DMS153 (cell line): ENCODE measurements around the gene PBX1.

Source experiments
- DNase-seq: peaks from one replicate; lab custom pipeline; 2025; lab: John Stamatoyannopoulos, UW

The PBX1 gene

DNA sequence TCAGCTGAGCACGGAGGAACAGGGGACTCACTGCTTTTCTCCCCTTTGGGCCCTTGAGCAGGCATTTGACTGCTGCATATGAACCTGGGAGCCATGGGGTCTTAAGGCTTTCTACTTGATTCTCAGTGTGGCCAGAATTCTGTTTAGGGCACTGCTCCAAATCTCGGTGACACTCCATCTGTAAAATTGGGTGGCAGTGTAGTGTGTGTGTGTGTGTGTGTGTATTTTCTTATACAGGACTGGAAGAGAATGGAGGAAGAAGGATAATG is 162.2 kb downstream of the PBX1 start:
- DNase-seq = no peak

DNA sequence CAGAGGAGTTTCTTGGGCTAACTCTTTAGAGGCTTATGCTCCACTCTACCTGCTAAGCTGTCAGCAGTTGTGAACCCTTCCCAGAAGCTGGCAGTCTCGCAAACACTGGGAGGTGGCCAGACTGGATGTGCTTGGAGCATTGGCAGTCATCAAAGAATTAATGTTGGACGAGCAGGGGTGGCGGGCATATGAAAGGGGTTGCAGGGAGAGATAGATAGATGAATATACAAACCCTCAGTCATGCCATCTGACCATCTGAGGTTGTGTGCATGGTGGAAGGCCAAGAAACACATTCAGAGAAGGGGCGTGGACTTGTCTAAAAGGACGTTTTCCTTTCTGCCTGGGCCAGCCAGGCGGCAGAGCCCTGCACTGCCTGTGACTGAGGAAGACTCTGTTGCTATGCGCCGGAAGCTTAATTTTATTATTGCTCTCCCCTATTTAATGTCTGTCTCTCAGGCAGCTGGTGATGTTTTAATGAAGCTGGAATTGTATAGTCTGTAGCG is 164.4 kb downstream of the PBX1 start:
- DNase-seq = peak; percentile 71

GRCh38 chr1:164725401-164725800 is 166.4 kb downstream of the PBX1 start:
- DNase-seq = no peak

GRCh38 chr1:164726235-164726634 is 167.3 kb downstream of the PBX1 start:
- no peak for DNase-seq

DNA sequence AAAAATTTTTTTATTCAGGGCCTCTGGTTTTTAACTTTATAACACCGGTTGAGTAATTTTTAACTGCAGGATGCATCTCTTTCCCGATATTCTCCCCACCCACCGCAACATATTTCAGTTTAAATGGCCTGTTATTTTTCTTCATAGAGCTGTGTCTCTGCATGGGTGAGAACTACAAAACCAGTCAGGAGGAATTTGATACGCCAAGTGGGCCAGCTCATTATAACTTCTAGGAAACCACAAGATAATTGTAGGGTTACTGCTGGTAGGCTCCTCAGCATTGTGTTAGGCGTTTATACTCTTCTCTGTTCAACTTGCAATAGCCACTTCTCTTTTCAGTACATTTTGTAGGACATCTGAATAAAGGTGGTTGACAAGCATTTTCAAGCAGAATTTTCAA is 169.7 kb downstream of the PBX1 start:
- no peak for DNase-seq

- no peak for DNase-seq
Measured at GRCh38 chr1:164731161-164731876, 172.3 kb downstream of the PBX1 start.

DNA sequence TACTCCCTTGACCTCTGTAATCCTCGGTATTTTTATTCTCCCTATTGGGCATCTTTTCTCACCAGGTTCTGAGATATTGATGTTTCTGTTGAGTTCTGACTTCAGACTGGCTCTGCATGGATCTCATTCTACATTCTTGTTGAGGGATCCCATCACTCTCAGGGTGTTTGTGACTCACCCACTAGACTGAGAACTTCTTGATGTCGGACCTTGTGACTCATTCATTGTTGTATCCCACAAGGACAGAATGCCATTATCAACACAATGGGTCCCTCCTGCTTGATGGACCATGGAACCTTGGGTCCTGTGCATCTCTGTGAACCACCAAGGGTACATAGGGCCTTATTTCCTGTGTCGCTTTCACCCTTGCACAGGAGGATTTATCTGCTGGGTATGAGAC is 174.1 kb downstream of the PBX1 start:
- no peak for DNase-seq

GRCh38 chr1:164733734-164734133 is 174.8 kb downstream of the PBX1 start:
- no peak for DNase-seq

- peak; percentile 60 for DNase-seq
Measured at GRCh38 chr1:164735315-164736052, 176.5 kb downstream of the PBX1 start.

GRCh38 chr1:164736137-164736536 is 177.2 kb downstream of the PBX1 start:
- DNase-seq = no peak

DNA sequence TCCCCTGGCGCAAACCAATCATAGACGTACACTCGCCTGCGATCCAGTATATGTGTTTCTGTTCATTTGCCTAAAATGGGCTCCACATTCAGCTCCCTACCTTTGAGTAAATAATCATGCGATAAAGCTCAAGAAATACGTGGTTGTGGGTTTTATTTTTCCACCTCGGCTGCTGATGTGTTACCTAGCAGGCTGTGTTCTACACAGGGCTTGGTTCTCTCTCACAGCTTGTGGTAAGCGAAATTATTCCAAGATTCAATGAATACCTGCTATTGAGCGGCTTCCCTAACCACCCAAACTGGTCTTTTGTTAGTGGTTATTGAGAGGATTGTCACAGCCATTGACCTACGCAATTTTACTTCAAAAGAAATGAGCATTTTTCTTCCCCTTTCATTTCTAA is 180.2 kb downstream of the PBX1 start:
- DNase-seq = no peak

DNA sequence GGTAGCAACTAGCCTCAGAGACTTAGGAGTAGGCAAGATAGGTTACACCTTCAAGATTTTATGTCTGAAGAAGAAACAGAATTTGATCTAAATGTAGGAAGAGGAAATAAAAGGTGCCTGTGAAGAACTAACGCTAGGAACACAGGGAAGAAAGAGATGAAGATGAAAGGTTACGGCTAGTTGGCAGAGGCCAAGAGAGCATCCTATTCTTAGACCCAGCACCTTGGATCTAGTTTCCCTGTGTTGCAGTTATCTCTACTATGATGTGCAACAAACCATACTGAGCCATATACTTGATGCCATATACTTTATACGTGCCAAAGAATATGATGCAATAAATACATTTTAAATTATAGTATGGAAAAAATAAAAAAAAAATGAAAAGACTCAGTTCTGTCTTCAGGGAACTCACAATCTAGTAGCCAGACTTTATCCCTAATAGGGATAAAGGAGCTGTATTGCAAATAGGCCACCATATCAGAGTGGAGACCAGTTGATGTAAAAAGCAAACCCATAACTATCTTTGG is 181.1 kb downstream of the PBX1 start:
- DNase-seq = no peak

- DNase-seq = no peak
Measured at GRCh38 chr1:164742745-164743144, 183.8 kb downstream of the PBX1 start.

- DNase-seq = no peak
Measured at GRCh38 chr1:164743976-164744375, 185.0 kb downstream of the PBX1 start.

DNA sequence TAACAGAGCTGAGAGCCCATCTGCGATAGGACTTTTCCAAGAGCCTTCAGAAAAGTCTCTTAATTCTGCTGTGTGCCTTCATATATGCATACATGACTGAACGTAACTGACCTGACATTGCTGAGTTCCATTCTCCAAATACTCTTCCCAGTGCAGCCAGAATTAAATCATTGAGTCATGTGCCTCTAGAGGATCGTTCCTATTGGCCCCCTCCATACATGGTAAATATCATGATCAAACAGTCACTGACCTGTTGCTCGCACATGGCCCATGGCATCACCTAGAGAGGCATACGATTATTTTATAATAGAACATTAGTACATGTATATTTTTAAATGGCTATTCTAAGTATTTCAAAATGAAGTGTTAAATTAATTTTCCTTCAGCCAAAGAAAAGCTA is 186.8 kb downstream of the PBX1 start:
- DNase-seq = no peak

DNA sequence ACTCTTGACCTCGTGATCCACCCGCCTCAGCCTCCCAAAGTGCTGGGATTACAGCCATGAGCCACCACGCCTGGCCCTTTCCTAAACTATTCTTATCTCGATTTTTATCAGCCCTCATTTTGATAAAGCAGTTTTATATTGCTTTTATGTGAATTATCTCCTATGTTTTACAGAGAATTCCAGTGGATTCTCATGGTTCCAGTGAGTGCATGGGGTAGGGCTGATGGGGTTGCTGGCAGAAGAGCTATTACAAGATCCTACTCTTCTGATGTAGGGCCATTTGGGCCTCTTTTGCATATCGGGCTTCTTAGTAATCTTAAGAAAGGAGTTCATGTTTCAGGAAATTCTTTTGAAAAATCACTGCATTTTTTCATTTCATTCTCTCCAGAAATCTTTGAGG is 187.6 kb downstream of the PBX1 start:
- no peak for DNase-seq

DNA sequence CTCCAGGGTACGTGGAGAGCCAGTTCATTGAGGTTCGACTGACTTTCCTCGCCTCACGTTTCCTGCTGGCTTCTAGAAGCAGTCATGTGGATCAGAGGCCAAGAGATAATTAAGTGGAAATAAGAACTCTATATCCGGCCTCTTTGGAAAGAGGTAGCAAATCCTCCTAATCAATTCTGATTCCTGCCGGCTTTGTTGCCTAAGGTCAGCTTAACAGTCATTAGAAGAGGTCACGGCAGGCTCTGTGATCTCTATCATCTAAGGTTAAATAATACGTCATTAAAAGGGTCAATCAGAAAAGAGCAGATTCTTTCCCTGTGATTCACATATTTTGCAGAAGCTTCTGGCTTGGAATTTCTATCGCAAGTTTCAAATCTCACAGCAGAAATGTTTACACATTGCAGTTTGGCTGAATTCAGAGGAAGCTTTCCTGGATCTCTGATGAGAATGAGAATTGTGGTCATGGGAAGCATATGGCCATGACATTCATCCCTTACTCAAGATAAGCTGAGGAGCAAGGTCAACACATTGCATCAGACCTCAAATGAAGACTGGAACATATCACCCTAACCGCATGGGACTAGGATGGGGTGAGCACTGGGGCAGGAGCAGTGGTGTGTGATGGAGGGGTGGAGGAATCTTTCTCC is 189.4 kb downstream of the PBX1 start:
- no peak for DNase-seq

DNA sequence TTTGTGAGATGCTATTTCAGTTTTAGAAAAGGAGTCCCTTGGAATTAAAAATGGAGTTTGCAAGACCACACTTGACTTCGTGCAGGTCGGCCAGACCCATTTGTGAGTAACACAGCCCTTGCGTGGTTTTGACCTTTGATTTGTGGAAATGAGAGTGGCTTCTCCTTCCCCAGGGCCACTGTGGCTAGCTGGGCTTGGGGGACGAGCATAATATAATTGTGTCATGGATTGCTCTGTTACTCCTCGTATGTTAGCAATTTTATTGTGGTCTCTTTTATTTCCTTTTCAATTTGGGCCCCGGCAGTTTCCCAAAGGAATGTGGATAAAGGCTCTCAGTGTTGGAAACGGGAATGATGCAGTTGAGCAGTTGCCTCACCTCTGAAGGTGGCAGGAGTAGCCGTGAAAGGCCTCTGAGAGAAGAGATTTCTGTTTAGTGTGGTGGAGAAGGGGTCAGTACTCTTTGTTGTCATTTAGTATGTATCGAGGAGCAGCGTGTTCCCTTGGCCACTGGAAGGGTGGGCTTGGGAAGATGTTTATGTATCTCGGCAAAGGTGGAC is 194.6 kb downstream of the PBX1 start:
- no peak for DNase-seq

- no peak for DNase-seq
Measured at GRCh38 chr1:164754088-164754600, 195.2 kb downstream of the PBX1 start.

GRCh38 chr1:164755690-164756089 is 196.7 kb downstream of the PBX1 start:
- peak; percentile 50 for DNase-seq

DNA sequence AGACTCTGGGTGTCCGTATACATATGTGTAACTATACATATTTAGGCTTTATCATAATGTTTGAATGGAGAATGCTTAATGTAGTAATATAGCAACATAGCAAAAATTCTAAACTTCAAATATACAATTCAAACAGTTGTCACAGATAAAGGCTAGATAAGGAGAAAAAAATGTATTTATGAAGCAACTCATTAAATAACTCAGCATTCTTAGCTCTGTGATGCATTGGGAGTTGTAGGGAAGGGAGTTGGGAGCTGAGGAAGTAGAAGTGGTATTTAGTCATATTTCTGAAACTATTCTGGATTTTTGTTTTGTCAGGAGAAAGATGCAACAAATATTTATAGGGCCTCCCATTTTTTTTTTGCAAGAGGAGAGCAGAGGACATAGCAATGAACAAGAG is 197.8 kb downstream of the PBX1 start:
- DNase-seq = no peak

DNA sequence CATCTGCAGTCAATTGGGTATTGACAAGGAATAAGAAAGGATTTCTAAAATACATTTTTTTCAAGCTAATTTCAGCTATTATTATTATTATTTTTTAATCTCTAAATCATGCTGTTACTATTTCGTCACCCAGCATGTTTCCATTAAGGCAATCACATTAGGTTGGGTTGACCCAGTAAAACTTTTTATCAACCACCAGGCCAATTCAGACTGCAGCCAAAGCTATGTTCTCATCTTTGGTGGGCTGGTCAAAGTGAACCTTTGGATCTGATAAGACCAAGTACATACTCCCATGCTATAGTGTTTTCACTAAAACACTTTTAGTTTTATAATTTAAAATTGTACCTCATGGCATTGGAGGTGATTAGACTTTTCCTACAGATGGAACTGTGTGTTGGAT is 198.6 kb downstream of the PBX1 start:
- no peak for DNase-seq
